K562 (cell line): ENCODE results near the gene DOCK1. TPM values are rescaled to one million over a fixed set of nuclear protein-coding genes. Genes with fewer than 3 reads are reported as not detected.

Experiments used
- ATAC-seq: fragments of 200-7000 bp; cut with Tn5 transposase; 3 replicates; pipeline ENCODE4 v1.9.1; 2020; ENCODE audit warnings: moderate library complexity
- BruUV-seq: library from RNA; stranded (reverse); fragments of 400-500 nt; replicated peaks from 2 replicates; lab custom pipeline; 2021; lab: Mats Ljungman, UMichigan
- CTCF ChIA-PET: fragments of 300-600 bp; formaldehyde crosslinking; extraction: SDS; loops from one replicate; lab custom pipeline; 2021; ENCODE audit warnings: low intra/inter-chr PET ratio; lab: Yijun Ruan, JAX
- POLR2A ChIA-PET: fragments of 300-600, 350-650 bp; sonication (Branson Sonifier 250); formaldehyde crosslinking; extraction: SDS; loops from one replicate; lab custom pipeline; 2021; ENCODE audit warnings: antibody characterized with exemption, inconsistent platforms; lab: Yijun Ruan, JAX
- DNase-seq, 4 experiments: peaks; one replicate each; pipeline versions ENCODE4 v3.0.0 to v3.0.0-alpha.2; 2011 to 2018; ENCODE audit warnings: low spot score in 3 of 4, mixed read lengths in 3 of 4; ENCODE audit errors: extremely low read depth in 1 of 4
- FAIRE-seq: peaks from 2 replicates; lab custom pipeline; 2011; peaks lifted over from hg19 to GRCh38; lab: Jason Lieb, UNC
- H2AFZ ChIP-seq: 2 replicates; pipeline ENCODE4 v1.6.0; 2011; ENCODE audit warnings: low read depth, low read length, control low read depth, inconsistent platforms
- H3K27ac ChIP-seq: fragments of 200-600 bp; 3 replicates; pipeline ENCODE4 v1.8.0; 2011; ENCODE audit warnings: low read depth, mild to moderate bottlenecking, control low read depth, inconsistent platforms, low read length, moderate library complexity, mixed read lengths; ENCODE audit errors: extremely low read depth
- H3K27me3 ChIP-seq, 2 experiments: fragments of 300-600 bp in 1 of 2; 2 replicates in 1 of 2; 3 replicates in 1 of 2; pipeline versions ENCODE4 v1.6.0 to v1.8.0; 2011; ENCODE audit warnings: inconsistent platforms in 2 of 2, low read length in 2 of 2, mild to moderate bottlenecking in 1 of 2, mixed read lengths in 1 of 2, moderate library complexity in 1 of 2; ENCODE audit not compliant: control insufficient read depth in 2 of 2, insufficient read depth in 2 of 2
- H3K36me3 ChIP-seq: fragments of 300-600 bp; 3 replicates; pipeline ENCODE4 v1.8.0; 2011; ENCODE audit warnings: mild to moderate bottlenecking, low read length, inconsistent platforms; ENCODE audit not compliant: control insufficient read depth, insufficient read depth
- H3K4me1 ChIP-seq, 2 experiments: fragments of 200-600 bp in 1 of 2; replicated peaks in 1 of 2; 2 replicates in 1 of 2; 3 replicates in 1 of 2; pipeline versions ENCODE4 v1.5.1 to v1.8.0; 2011; ENCODE audit warnings: inconsistent platforms in 2 of 2, low read length in 2 of 2, mild to moderate bottlenecking in 1 of 2, mixed read lengths in 1 of 2, moderate library complexity in 1 of 2; ENCODE audit not compliant: control insufficient read depth in 2 of 2, insufficient read depth in 2 of 2
- H3K4me2 ChIP-seq: 2 replicates; pipeline ENCODE4 v1.6.1; 2011; ENCODE audit warnings: low read length, control low read depth, inconsistent platforms, mixed read lengths; ENCODE audit not compliant: insufficient read depth
- H3K4me3 ChIP-seq: fragments of 200-600 bp; sonication (generic), shearing (Covaris generic); 2 replicates; pipeline ENCODE4 v1.5.1; 2016; ENCODE audit warnings: control low read depth, inconsistent platforms
- H3K79me2 ChIP-seq: fragments of 200-600 bp; 3 replicates; pipeline ENCODE4 v1.8.0; 2011; ENCODE audit warnings: low read length, inconsistent platforms; ENCODE audit not compliant: control insufficient read depth, insufficient read depth
- H3K9ac ChIP-seq, 2 experiments: 2 replicates each; pipeline versions ENCODE4 v1.6.0 to v1.6.1; 2011; ENCODE audit warnings: low read depth in 2 of 2, low read length in 2 of 2, control low read depth in 1 of 2, inconsistent platforms in 1 of 2, mild to moderate bottlenecking in 1 of 2, mixed read lengths in 1 of 2; ENCODE audit not compliant: insufficient read depth in 1 of 2
- H3K9me1 ChIP-seq: one replicate; pipeline ENCODE4 v1.6.0; 2011; ENCODE audit warnings: inconsistent platforms, mild to moderate bottlenecking, low read length, moderate library complexity; ENCODE audit not compliant: control insufficient read depth, insufficient read depth
- H3K9me3 ChIP-seq: replicated peaks from 2 replicates; pipeline ENCODE4 v1.5.1; 2011; ENCODE audit warnings: low read depth, low read length, inconsistent platforms; ENCODE audit not compliant: control insufficient read depth, insufficient read depth
- H4K20me1 ChIP-seq: replicated peaks from 2 replicates; pipeline ENCODE4 v1.6.1; 2011; ENCODE audit warnings: low read length, inconsistent platforms, mixed read lengths; ENCODE audit not compliant: control insufficient read depth, insufficient read depth
- ATF1 ChIP-seq, 2 experiments: fragments of 450-650 bp in 1 of 2; IDR thresholded peaks; 2 replicates each; pipeline ENCODE4 v1.6.1; 2016; ENCODE audit warnings: missing compliant biosample characterization in 1 of 2, missing genetic modification characterization in 1 of 2
- ETV5 ChIP-seq: sonication (generic); formaldehyde crosslinking; IDR thresholded peaks from 2 replicates; pipeline ENCODE4 v1.4.0; 2020; ENCODE audit warnings: low read depth, mild to moderate bottlenecking, missing genetic modification reagents
- FOXA1 ChIP-seq: fragments of 450-650 bp; IDR thresholded peaks from 2 replicates; pipeline ENCODE4 v1.6.1; 2016; ENCODE audit warnings: mild to moderate bottlenecking, borderline replicate concordance
- HNRNPUL1 ChIP-seq: fragments of 200-400 bp; formaldehyde crosslinking; IDR thresholded peaks from 2 replicates; pipeline ENCODE4 v1.6.1; 2017; ENCODE audit warnings: low read length
- MCM2 ChIP-seq: fragments of 450-650 bp; IDR thresholded peaks from 2 replicates; pipeline ENCODE4 v1.6.1; 2017; ENCODE audit warnings: low read depth, mild to moderate bottlenecking
- NCOA2 ChIP-seq, 2 experiments: fragments of 450-650 bp; IDR thresholded peaks; 2 replicates each; pipeline ENCODE4 v1.6.1; 2018; ENCODE audit warnings: mild to moderate bottlenecking in 2 of 2, moderate library complexity in 1 of 2; ENCODE audit not compliant: partially characterized antibody in 2 of 2
- PTBP1 ChIP-seq: fragments of 200-400 bp; formaldehyde crosslinking; IDR thresholded peaks from 2 replicates; pipeline ENCODE4 v1.6.1; 2017; ENCODE audit warnings: low read depth, low read length
- SP2 ChIP-seq: IDR thresholded peaks from 2 replicates; pipeline ENCODE4 v1.6.1; 2011; ENCODE audit warnings: mild to moderate bottlenecking, low read depth, low read length, moderate library complexity; ENCODE audit not compliant: poor library complexity, severe bottlenecking; ENCODE audit errors: extremely low read depth
- ZFP36 ChIP-seq: fragments of 150-350 bp; IDR thresholded peaks from 2 replicates; pipeline ENCODE4 v1.6.1; 2018; ENCODE audit warnings: low read length, low read depth; ENCODE audit not compliant: partially characterized antibody
- WGBS: fragments of 100-300 bp; shearing (Covaris generic); methylation state at CpG from one replicate; pipeline ENCODE4 v1.1.6; 2016; ENCODE audit warnings: low coverage, mixed read lengths; ENCODE audit not compliant: insufficient coverage; ENCODE audit errors: missing lambda C conversion rate; 5-methylcytosine and 5-hydroxymethylcytosine counted together
- in situ Hi-C: fragments of 300-500 bp; cut with MboI; formaldehyde crosslinking; loops from 4 replicates; pipeline ENCODE4 v1.15.0; 2018; ENCODE audit warnings: inconsistent platforms, mixed read lengths
- intact Hi-C: fragments of 100-400 bp; cut with micrococcal nuclease; formaldehyde crosslinking; loops from 2 replicates; pipeline ENCODE4 v1.14.2; 2022
- polyA plus RNA-seq, 8 experiments: library from polyadenylated mRNA; depleted of rRNA in 4 of 8; stranded (reverse) in 5 of 8; unstranded in 3 of 8; fragments of >200 nt; fragmentation: Nextera tagmentation in 2 of 8; fragmentation: Illumina TruSeq in 1 of 8; extraction: Ambion mirVana in 2 of 8; extraction: Trizol in 1 of 8; gene quantifications; 2 replicates each; pipeline versions ENCODE4 v1.2.1 to v1.2.3, GENCODE V29; 2011 to 2014; ENCODE audit warnings: inconsistent platforms in 1 of 8, missing spikeins in 1 of 8
- total RNA-seq, 7 experiments: library from RNA; depleted of rRNA in 6 of 7; stranded (reverse); fragments of >200 nt in 6 of 7; fragmentation: Illumina TruSeq in 2 of 7; extraction: Trizol in 2 of 7; gene quantifications; 2 replicates each; pipeline versions ENCODE4 v1.2.1 to v1.2.3, GENCODE V29; 2011 to 2021; ENCODE audit warnings: low replicate concordance in 1 of 7
- TF ChIP-seq, protein P1 (sequence below): fragments of 250-450 bp; sonication (Bioruptor Pico); IDR thresholded peaks from 2 replicates; pipeline ENCODE4 v1.8.0; 2021; ENCODE audit warnings: borderline replicate concordance, mild to moderate bottlenecking, moderate library complexity; ENCODE audit not compliant: poor library complexity, severe bottlenecking
- TF ChIP-seq, protein P2 (sequence below): fragments of 250-450 bp; sonication (Bioruptor Pico); IDR thresholded peaks from 2 replicates; pipeline ENCODE4 v1.5.0; 2021; ENCODE audit warnings: mild to moderate bottlenecking, borderline replicate concordance

DOCK1 gene
- total and polyA plus RNA-seq, 9 of the 15 experiments (the other 6 are each of a cell fraction or from before 2014, with no cell fraction given) = 0.31 TPM; not detected in 8

DNA sequence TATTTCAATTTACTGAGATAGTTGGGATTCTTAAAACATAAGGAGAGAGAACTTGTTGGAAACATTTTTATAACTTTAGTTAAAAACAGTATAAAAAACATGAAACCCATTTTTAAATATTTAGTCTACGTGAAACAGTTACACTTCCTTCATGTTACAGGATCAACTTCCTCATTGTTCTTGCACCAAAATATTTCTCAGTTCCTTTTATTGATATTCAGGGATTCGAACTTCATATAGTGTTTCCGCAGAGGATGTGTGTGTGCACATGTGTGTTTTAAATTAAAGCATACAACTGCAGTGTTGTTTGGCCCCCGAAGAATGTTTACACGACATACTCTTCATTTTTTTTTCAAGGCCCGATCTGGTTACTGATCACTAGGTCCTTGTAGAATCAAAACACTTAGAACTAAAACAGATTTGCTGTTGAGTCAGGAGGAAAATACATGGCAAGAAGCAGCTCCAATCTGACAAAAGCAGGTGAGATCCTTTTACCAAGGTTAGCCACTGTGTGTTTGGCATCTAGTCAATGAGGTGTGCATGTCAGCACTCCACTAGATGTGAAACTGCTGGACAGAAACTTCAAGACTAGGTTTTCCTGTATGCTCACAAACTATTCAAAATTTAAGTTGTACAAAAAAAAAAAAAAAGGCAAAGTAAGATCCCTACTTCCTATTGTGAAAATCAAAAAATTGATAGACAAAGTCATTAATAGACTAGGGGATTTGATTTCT lies 230.8 kb downstream of the DOCK1 start:
- BruUV-seq = no TSS peak
- no peak overlapping the region for H3K9ac ChIP-seq
- H4K20me1 ChIP-seq = no peaks in the 10 kb centered on the region
- intact Hi-C loops = no loop called here
- TF ChIP-seq HNRNPUL1 = no peak
- no peak for TF ChIP-seq ETV5 (CRISPR knock-in tag)
- TF ChIP-seq ZFP36 = no peak
- TF ChIP-seq, protein P1, sequence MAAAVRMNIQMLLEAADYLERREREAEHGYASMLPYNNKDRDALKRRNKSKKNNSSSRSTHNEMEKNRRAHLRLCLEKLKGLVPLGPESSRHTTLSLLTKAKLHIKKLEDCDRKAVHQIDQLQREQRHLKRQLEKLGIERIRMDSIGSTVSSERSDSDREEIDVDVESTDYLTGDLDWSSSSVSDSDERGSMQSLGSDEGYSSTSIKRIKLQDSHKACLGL (CRISPR knock-in tag) = no peak
- no peak for TF ChIP-seq ATF1 (CRISPR knock-in tag; IDR thresholded peaks at IDR 0.05)
- TF ChIP-seq ATF1 (tag; IDR thresholded peaks at IDR 0.05) = no peak
- TF ChIP-seq, protein P2, sequence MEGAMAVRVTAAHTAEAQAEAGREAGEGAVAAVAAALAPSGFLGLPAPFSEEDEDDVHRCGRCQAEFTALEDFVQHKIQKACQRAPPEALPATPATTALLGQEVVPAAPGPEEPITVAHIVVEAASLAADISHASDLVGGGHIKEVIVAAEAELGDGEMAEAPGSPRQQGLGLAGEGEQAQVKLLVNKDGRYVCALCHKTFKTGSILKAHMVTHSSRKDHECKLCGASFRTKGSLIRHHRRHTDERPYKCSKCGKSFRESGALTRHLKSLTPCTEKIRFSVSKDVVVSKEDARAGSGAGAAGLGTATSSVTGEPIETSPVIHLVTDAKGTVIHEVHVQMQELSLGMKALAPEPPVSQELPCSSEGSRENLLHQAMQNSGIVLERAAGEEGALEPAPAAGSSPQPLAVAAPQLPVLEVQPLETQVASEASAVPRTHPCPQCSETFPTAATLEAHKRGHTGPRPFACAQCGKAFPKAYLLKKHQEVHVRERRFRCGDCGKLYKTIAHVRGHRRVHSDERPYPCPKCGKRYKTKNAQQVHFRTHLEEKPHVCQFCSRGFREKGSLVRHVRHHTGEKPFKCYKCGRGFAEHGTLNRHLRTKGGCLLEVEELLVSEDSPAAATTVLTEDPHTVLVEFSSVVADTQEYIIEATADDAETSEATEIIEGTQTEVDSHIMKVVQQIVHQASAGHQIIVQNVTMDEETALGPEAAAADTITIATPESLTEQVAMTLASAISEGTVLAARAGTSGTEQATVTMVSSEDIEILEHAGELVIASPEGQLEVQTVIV (CRISPR knock-in tag) = no peak
- no peak for TF ChIP-seq SP2
- TF ChIP-seq NCOA2 (IDR thresholded peaks at IDR 0.05; ENCODE audit: partially characterized antibody in 2 of 2) = no peak
- no peak for TF ChIP-seq FOXA1
- no peak for TF ChIP-seq PTBP1
- no peak for TF ChIP-seq MCM2
- TF ChIP-seq, all 486 proteins: peak for 0
- in situ Hi-C loops = no loop called here
- FAIRE-seq (no peak), ATAC-seq (no peak), DNase-seq (no peak)
- Histone ChIP-seq H3K4me2 (no peak overlapping the region), H3K27ac (no peak overlapping the region), H3K4me1 (no peaks in the 10 kb centered on the region), H3K27me3 (no peaks in the 10 kb centered on the region), H2AFZ (no peak overlapping the region), H3K36me3 (no peaks in the 10 kb centered on the region), H3K9me3 (no peaks in the 10 kb centered on the region), H3K9me1 (no peaks in the 10 kb centered on the region), H3K4me3 (no peak overlapping the region), H3K79me2 (no peaks in the 10 kb centered on the region)
- POLR2A ChIA-PET = no interaction called here
- WGBS = 0% methylated on average over 6 of the region's 6 CpGs
- CTCF ChIA-PET = no interaction called here
